Left ventricle myocardium inferior (tissue), 1 donor: Measurements from ENCODE around the gene SLC43A3. TPM values are rescaled to one million over a fixed set of nuclear protein-coding genes. Genes with fewer than 3 reads are reported as not detected.
A peak's percentile ranks its signal among the peaks of the same experiment; 100 is the strongest.

Experiments
- DNase-seq: peaks from one replicate; pipeline ENCODE4 v3.0.0-alpha.2; 2020
- H3K27ac ChIP-seq: fragments of 200-600 bp; replicated peaks from 2 replicates; pipeline ENCODE4 v1.8.0; 2021
- H3K27me3 ChIP-seq: fragments of 200-600 bp; 2 replicates; pipeline ENCODE4 v1.8.0; 2021; ENCODE audit warnings: low read depth
- H3K36me3 ChIP-seq: fragments of 200-600 bp; 2 replicates; pipeline ENCODE4 v1.8.0; 2021
- H3K4me1 ChIP-seq: fragments of 200-600 bp; 2 replicates; pipeline ENCODE4 v1.8.0; 2021
- H3K4me3 ChIP-seq: fragments of 200-600 bp; 2 replicates; pipeline ENCODE4 v1.8.0; 2021; ENCODE audit warnings: mild to moderate bottlenecking, moderate library complexity
- H3K9me3 ChIP-seq: fragments of 200-600 bp; replicated peaks from 2 replicates; pipeline ENCODE4 v1.8.0; 2021
- CTCF ChIP-seq: fragments of 200-600 bp; IDR thresholded peaks from 2 replicates; pipeline ENCODE4 v1.8.0; 2021; ENCODE audit warnings: antibody characterized with exemption, mild to moderate bottlenecking, borderline replicate concordance
- intact Hi-C: fragments of 100-400 bp; cut with micrococcal nuclease; formaldehyde crosslinking; loops from one replicate; pipeline ENCODE4 v1.11.0; 2022
- total RNA-seq: library from RNA; stranded (reverse); fragmentation: NEBNext Ultra II Directional; extraction: Animal tissue kit (Norgen Biotek cat#: 25700); gene quantifications from one replicate; pipeline ENCODE4 v1.2.1, GENCODE V29; 2021
- donor health status: DM: no; HTN: yes; CAD: no; lungs with severe emphysema.

SLC43A3 gene
- total RNA-seq, 1 donor from 2014 or later = 21.0 TPM

- intact Hi-C loops = no loop called here
- Histone ChIP-seq H3K27ac (no peak overlapping the region), H3K36me3 (no peaks in the 10 kb centered on the region), H3K27me3 (peaks cover 20% of the 10 kb centered on the region), H3K9me3 (no peaks in the 10 kb centered on the region), H3K4me1 (peaks cover 21% of the 10 kb centered on the region), H3K4me3 (no peak overlapping the region)
- no peak for TF ChIP-seq CTCF
- DNase-seq = no peak
These were observed 52.0 kb downstream of the SLC43A3 start for GRCh38 chr11:57374966-57375365.

GRCh38 chr11:57373146-57373545 lies 53.8 kb downstream of the SLC43A3 start:
- Histone ChIP-seq H3K4me1 (peaks cover 27% of the 10 kb centered on the region), H3K9me3 (no peaks in the 10 kb centered on the region), H3K4me3 (no peak overlapping the region), H3K27ac (peak overlapping the region; percentile 66), H3K27me3 (peaks cover 5% of the 10 kb centered on the region), H3K36me3 (no peaks in the 10 kb centered on the region)
- intact Hi-C loops = no loop called here
- no peak for TF ChIP-seq CTCF
- no peak for DNase-seq

GRCh38 chr11:57370941-57371340 lies 56.0 kb downstream of the SLC43A3 start:
- H3K36me3 ChIP-seq = no peaks in the 10 kb centered on the region
- peaks cover 27% of the 10 kb centered on the region for H3K4me1 ChIP-seq
- no peaks in the 10 kb centered on the region for H3K27me3 ChIP-seq
- H3K4me3 ChIP-seq = no peak overlapping the region
- DNase-seq = no peak
- intact Hi-C loops = no loop called here
- TF ChIP-seq CTCF = no peak
- H3K27ac ChIP-seq = no peak overlapping the region
- H3K9me3 ChIP-seq = no peaks in the 10 kb centered on the region

- intact Hi-C loops = no loop called here
- no peak for TF ChIP-seq CTCF
- Histone ChIP-seq H3K27me3 (peaks cover 4% of the 10 kb centered on the region), H3K4me3 (no peak overlapping the region), H3K27ac (no peak overlapping the region), H3K36me3 (no peaks in the 10 kb centered on the region), H3K4me1 (peaks cover 22% of the 10 kb centered on the region), H3K9me3 (no peaks in the 10 kb centered on the region)
- no peak for DNase-seq
These were observed 56.7 kb downstream of the SLC43A3 start for GRCh38 chr11:57370251-57370650.

GRCh38 chr11:57368845-57369232 lies 58.1 kb downstream of the SLC43A3 start:
- no peak overlapping the region for H3K27ac ChIP-seq
- peaks cover 9% of the 10 kb centered on the region for H3K27me3 ChIP-seq
- no peak overlapping the region for H3K4me3 ChIP-seq
- intact Hi-C loops = no loop called here
- H3K36me3 ChIP-seq = no peaks in the 10 kb centered on the region
- no peaks in the 10 kb centered on the region for H3K9me3 ChIP-seq
- DNase-seq = no peak
- H3K4me1 ChIP-seq = peaks cover 22% of the 10 kb centered on the region
- no peak for TF ChIP-seq CTCF
